ENCODE results near the gene PAQR5. TPM values are rescaled to one million over a fixed set of nuclear protein-coding genes. Genes with fewer than 3 reads are reported as not detected.

The PAQR5 gene
- total RNA-seq, 4 donors from 2014 or later: 3.0 to 8.1 (median 3.9) TPM

GRCh38 chr15:69305204-69305931 lies 6.7 kb downstream of the PAQR5 start:
- WGBS, 2 donors: 31 to 39% methylated on average over 20 of the region's 20 CpGs
- no peaks in the 10 kb centered on the region for H3K9me3 ChIP-seq
- H3K36me3 ChIP-seq: no peaks in the 10 kb centered on the region
- no peak for TF ChIP-seq EP300 (IDR thresholded peaks at IDR 0.05)
- TF ChIP-seq, protein P1, sequence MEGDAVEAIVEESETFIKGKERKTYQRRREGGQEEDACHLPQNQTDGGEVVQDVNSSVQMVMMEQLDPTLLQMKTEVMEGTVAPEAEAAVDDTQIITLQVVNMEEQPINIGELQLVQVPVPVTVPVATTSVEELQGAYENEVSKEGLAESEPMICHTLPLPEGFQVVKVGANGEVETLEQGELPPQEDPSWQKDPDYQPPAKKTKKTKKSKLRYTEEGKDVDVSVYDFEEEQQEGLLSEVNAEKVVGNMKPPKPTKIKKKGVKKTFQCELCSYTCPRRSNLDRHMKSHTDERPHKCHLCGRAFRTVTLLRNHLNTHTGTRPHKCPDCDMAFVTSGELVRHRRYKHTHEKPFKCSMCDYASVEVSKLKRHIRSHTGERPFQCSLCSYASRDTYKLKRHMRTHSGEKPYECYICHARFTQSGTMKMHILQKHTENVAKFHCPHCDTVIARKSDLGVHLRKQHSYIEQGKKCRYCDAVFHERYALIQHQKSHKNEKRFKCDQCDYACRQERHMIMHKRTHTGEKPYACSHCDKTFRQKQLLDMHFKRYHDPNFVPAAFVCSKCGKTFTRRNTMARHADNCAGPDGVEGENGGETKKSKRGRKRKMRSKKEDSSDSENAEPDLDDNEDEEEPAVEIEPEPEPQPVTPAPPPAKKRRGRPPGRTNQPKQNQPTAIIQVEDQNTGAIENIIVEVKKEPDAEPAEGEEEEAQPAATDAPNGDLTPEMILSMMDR (IDR thresholded peaks at IDR 0.05): no peak
- TF ChIP-seq POLR2A (IDR thresholded peaks at IDR 0.05): no peak
- DNase-seq (ENCODE audit: low spot score in 2 of 2): no peak
- H3K4me3 ChIP-seq: no peak overlapping the region
- peak overlapping the region in 3 of 4 donors; percentile 10 to 34 (median 28) for H3K27ac ChIP-seq
- peaks cover 0 to 13% of the 10 kb centered on the region in 2 donors for H3K27me3 ChIP-seq
- H3K4me1 ChIP-seq: peaks cover 0 to 4% (median 0%) of the 10 kb centered on the region in 4 donors

DNA sequence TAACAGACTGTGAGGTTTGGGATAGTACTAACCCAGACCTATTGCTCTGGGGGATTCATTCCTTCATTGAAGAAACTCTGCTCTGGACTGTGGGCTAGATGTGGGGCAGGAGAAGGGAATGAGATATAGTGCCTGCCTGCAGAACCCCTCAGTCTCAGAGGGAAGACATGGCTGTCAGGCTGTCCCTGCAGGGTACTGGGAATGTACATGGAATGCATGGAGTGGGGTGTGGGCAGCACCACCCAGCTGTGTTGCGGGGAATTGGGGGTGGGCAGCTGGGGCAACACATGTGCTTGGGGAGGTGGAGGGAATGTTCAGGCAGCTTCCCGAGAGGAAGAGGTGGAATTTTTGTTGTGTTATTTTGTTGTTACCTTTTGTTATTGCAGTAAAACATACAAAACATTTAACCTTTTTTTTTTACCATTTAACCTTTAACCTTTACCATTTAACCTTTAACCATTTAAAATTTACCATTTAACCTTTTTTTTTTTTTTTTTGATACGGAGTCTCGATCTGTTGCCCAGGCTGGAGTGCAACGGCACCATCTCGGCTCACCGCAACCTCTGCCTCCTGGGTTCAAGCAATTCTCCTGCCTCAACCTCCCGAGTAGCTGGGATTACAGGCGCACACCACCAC lies 7.3 kb downstream of the PAQR5 start:
- WGBS, 2 donors: 83 to 89% methylated on average over 9 of the region's 9 CpGs
- Histone ChIP-seq H3K27me3 (peaks cover 0 to 11% of the 10 kb centered on the region in 2 donors), H3K4me1 (peaks cover 0 to 4% (median 0%) of the 10 kb centered on the region in 4 donors), H3K36me3 (no peaks in the 10 kb centered on the region), H3K9me3 (no peaks in the 10 kb centered on the region), H3K27ac (peak overlapping the region in 2 of 4 donors; percentile 10 to 34), H3K4me3 (no peak overlapping the region)
- TF ChIP-seq EP300 (IDR thresholded peaks at IDR 0.05): no peak
- TF ChIP-seq, protein P1 (IDR thresholded peaks at IDR 0.05): no peak
- no peak for DNase-seq (ENCODE audit: low spot score in 2 of 2)

GRCh38 chr15:69307939-69308338 lies 9.2 kb downstream of the PAQR5 start:
- no peak overlapping the region for H3K4me3 ChIP-seq
- DNase-seq (ENCODE audit: low spot score in 2 of 2): no peak
- no peak overlapping the region for H3K27ac ChIP-seq

DNA sequence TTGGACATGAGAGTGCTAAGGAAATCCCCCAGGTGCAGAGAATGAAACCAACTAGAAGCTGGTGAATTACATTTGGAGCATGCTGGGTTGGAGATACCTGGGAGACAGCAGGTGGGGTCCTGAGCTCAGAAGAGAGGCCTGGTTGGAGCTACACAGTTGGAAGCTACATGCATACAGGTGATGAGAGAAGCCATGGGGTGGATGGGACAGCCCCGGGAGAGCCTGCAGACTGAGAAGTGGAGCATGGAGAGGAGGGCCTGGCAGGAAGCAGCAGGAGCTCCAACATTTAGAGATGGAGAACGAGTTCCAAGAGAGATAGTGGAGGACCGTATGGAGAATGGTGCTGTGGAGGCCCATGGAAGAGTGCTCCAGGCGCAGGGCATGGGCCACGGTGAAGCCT lies 10.2 kb downstream of the PAQR5 start:
- no peak for DNase-seq (ENCODE audit: low spot score in 2 of 2)

More at GRCh38 chr15:69307939-69308338, 9.2 kb downstream of the PAQR5 start:
- Histone ChIP-seq H3K36me3 (no peaks in the 10 kb centered on the region), H3K27me3 (no peaks in the 10 kb centered on the region), H3K4me1 (peaks cover 0 to 4% (median 0%) of the 10 kb centered on the region in 4 donors), H3K9me3 (no peaks in the 10 kb centered on the region)
- 86% methylated on average over 3 of the region's 3 CpGs for WGBS, 2 donors
- TF ChIP-seq EP300 (IDR thresholded peaks at IDR 0.05): no peak
- no peak for TF ChIP-seq POLR2A (IDR thresholded peaks at IDR 0.05)
- TF ChIP-seq, protein P1 (IDR thresholded peaks at IDR 0.05): no peak

More for the DNA sequence above, 10.2 kb downstream of the PAQR5 start:
- no peak for TF ChIP-seq POLR2A (IDR thresholded peaks at IDR 0.05)
- TF ChIP-seq, protein P1 (IDR thresholded peaks at IDR 0.05): no peak
- no peak for TF ChIP-seq EP300 (IDR thresholded peaks at IDR 0.05)
- 88 to 93% methylated on average over 5 of the region's 5 CpGs for WGBS, 2 donors
- no peak overlapping the region for H3K27ac ChIP-seq
- no peaks in the 10 kb centered on the region for H3K9me3 ChIP-seq
- H3K27me3 ChIP-seq: no peaks in the 10 kb centered on the region
- H3K4me1 ChIP-seq: peaks cover 0 to 4% (median 0%) of the 10 kb centered on the region in 4 donors
- no peaks in the 10 kb centered on the region for H3K36me3 ChIP-seq
- H3K4me3 ChIP-seq: no peak overlapping the region
